SJCRH30 (cell line): ENCODE results near the gene ATP11A. TPM values are rescaled to one million over a fixed set of nuclear protein-coding genes. Genes with fewer than 3 reads are reported as not detected.

Source experiments
- DNase-seq, 2 experiments: peaks; one replicate each; pipeline ENCODE4 v3.0.0-alpha.2; 2015 to 2020
- H3K27ac ChIP-seq: fragments of 250-450 bp; sonication (Bioruptor Pico); 2 replicates; pipeline ENCODE4 v1.5.1; 2020; ENCODE audit warnings: mild to moderate bottlenecking, moderate library complexity
- H3K27me3 ChIP-seq: fragments of 250-450 bp; sonication (Bioruptor Pico); 2 replicates; pipeline ENCODE4 v1.5.1; 2020; ENCODE audit warnings: mild to moderate bottlenecking, moderate library complexity
- H3K36me3 ChIP-seq: fragments of 250-450 bp; sonication (Bioruptor Pico); 2 replicates; pipeline ENCODE4 v1.5.1; 2020; ENCODE audit warnings: mild to moderate bottlenecking, moderate library complexity
- H3K4me1 ChIP-seq: fragments of 250-450 bp; sonication (Bioruptor Pico); 2 replicates; pipeline ENCODE4 v1.5.1; 2020; ENCODE audit warnings: mild to moderate bottlenecking, moderate library complexity
- H3K4me3 ChIP-seq: fragments of 250-450 bp; sonication (Bioruptor Pico); 2 replicates; pipeline ENCODE4 v1.5.1; 2020; ENCODE audit warnings: mild to moderate bottlenecking, moderate library complexity
- H3K9me3 ChIP-seq: fragments of 250-450 bp; sonication (Bioruptor Pico); replicated peaks from 2 replicates; pipeline ENCODE4 v1.5.1; 2020; ENCODE audit warnings: mild to moderate bottlenecking, moderate library complexity
- total RNA-seq: library from RNA; depleted of rRNA; stranded (reverse); fragments of >200 nt; shearing (Covaris generic); gene quantifications from 2 replicates; pipeline ENCODE4 v1.2.3, GENCODE V29; 2014

Gene ATP11A
- total RNA-seq, 1 experiment from 2014 or later, result 14.2 TPM

DNA sequence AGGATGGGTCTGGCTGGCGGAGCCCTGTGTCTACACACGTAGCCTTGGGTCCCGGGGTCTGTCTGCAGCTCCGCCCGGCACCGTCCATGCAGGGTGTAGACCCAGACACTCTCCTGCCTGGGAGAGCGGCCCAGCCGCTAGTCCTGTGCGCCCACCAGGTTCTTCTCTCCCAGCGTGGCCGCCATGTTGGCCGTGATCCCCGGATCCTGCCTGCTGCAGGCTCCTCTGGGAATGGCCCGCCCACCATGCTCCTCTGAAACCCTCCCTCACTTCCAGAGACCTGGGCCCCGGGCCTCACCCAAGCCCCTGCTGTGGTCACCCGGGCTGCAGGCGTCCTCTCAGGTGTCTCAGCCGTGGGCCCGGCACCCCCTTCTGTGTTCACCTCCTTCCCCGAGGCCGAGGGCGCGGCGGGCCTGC, 221.5 kb downstream of the ATP11A start:
- no peaks in the 10 kb centered on the region for H3K9me3 ChIP-seq
- no peak overlapping the region for H3K4me3 ChIP-seq
- H3K36me3 ChIP-seq, result no peaks in the 10 kb centered on the region
- no peaks in the 10 kb centered on the region for H3K4me1 ChIP-seq
- peaks cover 4% of the 10 kb centered on the region for H3K27me3 ChIP-seq
- H3K27ac ChIP-seq, result no peak overlapping the region
- DNase-seq, result no peak

GRCh38 chr13:112911883-112912282, 222.0 kb downstream of the ATP11A start:
- peaks cover 4% of the 10 kb centered on the region for H3K27me3 ChIP-seq
- no peaks in the 10 kb centered on the region for H3K9me3 ChIP-seq
- no peaks in the 10 kb centered on the region for H3K4me1 ChIP-seq
- no peak overlapping the region for H3K27ac ChIP-seq
- no peak overlapping the region for H3K4me3 ChIP-seq
- no peaks in the 10 kb centered on the region for H3K36me3 ChIP-seq
- DNase-seq, result no peak

GRCh38 chr13:112912726-112913440, 223.0 kb downstream of the ATP11A start:
- Histone ChIP-seq H3K4me1 (no peaks in the 10 kb centered on the region), H3K4me3 (no peak overlapping the region), H3K36me3 (no peaks in the 10 kb centered on the region), H3K27me3 (peaks cover 4% of the 10 kb centered on the region), H3K27ac (no peak overlapping the region), H3K9me3 (no peaks in the 10 kb centered on the region)
- DNase-seq, result no peak

- Histone ChIP-seq H3K27me3 (no peaks in the 10 kb centered on the region; the same call in 1 of the 2 replicates), H3K36me3 (no peaks in the 10 kb centered on the region), H3K27ac (no peak overlapping the region), H3K4me1 (no peaks in the 10 kb centered on the region), H3K4me3 (no peak overlapping the region), H3K9me3 (no peaks in the 10 kb centered on the region)
- no peak for DNase-seq
These were observed 226.5 kb downstream of the ATP11A start for GRCh38 chr13:112916296-112916695.

DNA sequence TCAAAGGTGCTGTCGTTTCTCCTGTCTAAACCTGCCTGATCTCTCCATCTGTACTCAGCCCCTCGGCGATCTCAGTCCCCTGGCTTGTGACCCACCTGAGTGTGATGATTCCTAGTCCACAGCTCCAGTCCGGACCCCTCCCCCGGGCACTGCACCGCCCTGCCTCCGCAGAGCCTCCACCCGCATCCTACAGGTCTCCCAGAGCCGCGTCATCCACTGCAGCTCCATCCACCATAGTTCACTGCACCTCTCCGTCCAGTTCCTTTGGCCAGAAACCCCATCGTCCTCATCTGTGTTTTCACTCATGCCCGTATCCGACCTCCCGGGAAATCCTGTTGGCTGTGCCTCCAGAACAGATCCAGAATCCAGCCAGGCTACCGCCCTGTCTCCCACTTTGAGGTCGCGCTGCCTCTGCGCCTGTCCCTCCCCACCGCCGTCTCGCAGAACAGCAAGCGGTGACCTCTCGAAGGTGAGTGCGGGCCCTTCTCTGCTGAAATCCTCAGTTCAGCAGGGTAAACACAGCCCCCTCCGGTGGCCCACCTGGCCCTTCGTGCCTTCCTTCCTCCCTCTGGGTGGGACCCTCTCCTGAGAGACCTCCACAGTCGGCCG, 227.3 kb downstream of the ATP11A start:
- DNase-seq, result no peak
- H3K27ac ChIP-seq, result no peak overlapping the region
- no peaks in the 10 kb centered on the region for H3K9me3 ChIP-seq
- H3K27me3 ChIP-seq, result no peaks in the 10 kb centered on the region
- H3K4me3 ChIP-seq, result no peak overlapping the region
- no peaks in the 10 kb centered on the region for H3K4me1 ChIP-seq
- no peaks in the 10 kb centered on the region for H3K36me3 ChIP-seq

GRCh38 chr13:112917737-112918136, 227.9 kb downstream of the ATP11A start:
- no peaks in the 10 kb centered on the region for H3K9me3 ChIP-seq
- H3K27me3 ChIP-seq, result no peaks in the 10 kb centered on the region
- no peaks in the 10 kb centered on the region for H3K4me1 ChIP-seq
- no peak for DNase-seq
- H3K36me3 ChIP-seq, result no peaks in the 10 kb centered on the region
- no peak overlapping the region for H3K4me3 ChIP-seq
- no peak overlapping the region for H3K27ac ChIP-seq

GRCh38 chr13:112918266-112918665, 228.4 kb downstream of the ATP11A start:
- Histone ChIP-seq H3K4me3 (no peak overlapping the region), H3K9me3 (no peaks in the 10 kb centered on the region), H3K27me3 (no peaks in the 10 kb centered on the region), H3K36me3 (no peaks in the 10 kb centered on the region), H3K27ac (no peak overlapping the region), H3K4me1 (no peaks in the 10 kb centered on the region)
- no peak for DNase-seq

- Histone ChIP-seq H3K4me1 (no peaks in the 10 kb centered on the region), H3K36me3 (no peaks in the 10 kb centered on the region), H3K9me3 (no peaks in the 10 kb centered on the region), H3K27me3 (no peaks in the 10 kb centered on the region), H3K27ac (no peak overlapping the region), H3K4me3 (no peak overlapping the region)
- no peak for DNase-seq
These were observed 228.9 kb downstream of the ATP11A start for GRCh38 chr13:112918746-112919145.

GRCh38 chr13:112923962-112924361, 234.1 kb downstream of the ATP11A start:
- H3K9me3 ChIP-seq, result no peaks in the 10 kb centered on the region
- peaks cover 4% of the 10 kb centered on the region; the same call in 1 of the 2 replicates for H3K27me3 ChIP-seq
- H3K27ac ChIP-seq, result no peak overlapping the region
- no peak overlapping the region for H3K4me3 ChIP-seq
- no peak for DNase-seq
- no peaks in the 10 kb centered on the region; the same call in 1 of the 2 replicates for H3K4me1 ChIP-seq
- H3K36me3 ChIP-seq, result no peaks in the 10 kb centered on the region

- no peaks in the 10 kb centered on the region for H3K36me3 ChIP-seq
- DNase-seq, result no peak
- no peaks in the 10 kb centered on the region for H3K9me3 ChIP-seq
- no peak overlapping the region for H3K27ac ChIP-seq
- H3K27me3 ChIP-seq, result peaks cover 4% of the 10 kb centered on the region; the same call in 1 of the 2 replicates
- H3K4me3 ChIP-seq, result no peak overlapping the region
- H3K4me1 ChIP-seq, result peaks cover 3% of the 10 kb centered on the region
These were observed 234.5 kb downstream of the ATP11A start for GRCh38 chr13:112924365-112924764.

DNA sequence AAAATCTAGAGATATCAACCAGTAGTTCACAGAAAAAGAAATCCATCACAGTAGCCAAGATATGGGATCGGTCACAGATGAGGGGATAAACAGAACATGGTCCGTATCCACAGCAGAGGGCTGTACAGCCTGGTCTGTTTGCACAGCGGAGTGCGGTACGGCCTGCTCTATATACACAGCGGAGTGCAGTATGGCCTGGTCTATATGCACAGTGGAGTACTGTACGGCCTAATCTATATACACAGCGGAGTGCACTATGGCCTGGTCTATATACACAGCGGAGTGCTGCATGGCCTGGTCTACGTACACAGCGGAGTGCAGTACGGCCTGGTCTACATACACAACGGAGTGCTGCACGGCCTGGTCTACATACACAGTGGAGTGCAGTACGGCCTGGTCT, 236.2 kb downstream of the ATP11A start:
- Histone ChIP-seq H3K27ac (no peak overlapping the region), H3K36me3 (no peaks in the 10 kb centered on the region), H3K9me3 (no peaks in the 10 kb centered on the region), H3K27me3 (peaks cover 4% of the 10 kb centered on the region; the same call in 1 of the 2 replicates), H3K4me1 (peaks cover 10% of the 10 kb centered on the region), H3K4me3 (no peak overlapping the region)
- no peak for DNase-seq

GRCh38 chr13:112926993-112927392, 237.2 kb downstream of the ATP11A start:
- no peak overlapping the region for H3K4me3 ChIP-seq
- H3K27ac ChIP-seq, result no peak overlapping the region
- no peaks in the 10 kb centered on the region for H3K36me3 ChIP-seq
- no peaks in the 10 kb centered on the region for H3K9me3 ChIP-seq
- peaks cover 4% of the 10 kb centered on the region; the same call in 1 of the 2 replicates for H3K27me3 ChIP-seq
- DNase-seq, result no peak
- peaks cover 19% of the 10 kb centered on the region for H3K4me1 ChIP-seq

GRCh38 chr13:112928020-112928971, 238.5 kb downstream of the ATP11A start:
- peaks cover 4% of the 10 kb centered on the region; the same call in 1 of the 2 replicates for H3K27me3 ChIP-seq
- H3K9me3 ChIP-seq, result no peaks in the 10 kb centered on the region
- no peak overlapping the region for H3K4me3 ChIP-seq

DNA sequence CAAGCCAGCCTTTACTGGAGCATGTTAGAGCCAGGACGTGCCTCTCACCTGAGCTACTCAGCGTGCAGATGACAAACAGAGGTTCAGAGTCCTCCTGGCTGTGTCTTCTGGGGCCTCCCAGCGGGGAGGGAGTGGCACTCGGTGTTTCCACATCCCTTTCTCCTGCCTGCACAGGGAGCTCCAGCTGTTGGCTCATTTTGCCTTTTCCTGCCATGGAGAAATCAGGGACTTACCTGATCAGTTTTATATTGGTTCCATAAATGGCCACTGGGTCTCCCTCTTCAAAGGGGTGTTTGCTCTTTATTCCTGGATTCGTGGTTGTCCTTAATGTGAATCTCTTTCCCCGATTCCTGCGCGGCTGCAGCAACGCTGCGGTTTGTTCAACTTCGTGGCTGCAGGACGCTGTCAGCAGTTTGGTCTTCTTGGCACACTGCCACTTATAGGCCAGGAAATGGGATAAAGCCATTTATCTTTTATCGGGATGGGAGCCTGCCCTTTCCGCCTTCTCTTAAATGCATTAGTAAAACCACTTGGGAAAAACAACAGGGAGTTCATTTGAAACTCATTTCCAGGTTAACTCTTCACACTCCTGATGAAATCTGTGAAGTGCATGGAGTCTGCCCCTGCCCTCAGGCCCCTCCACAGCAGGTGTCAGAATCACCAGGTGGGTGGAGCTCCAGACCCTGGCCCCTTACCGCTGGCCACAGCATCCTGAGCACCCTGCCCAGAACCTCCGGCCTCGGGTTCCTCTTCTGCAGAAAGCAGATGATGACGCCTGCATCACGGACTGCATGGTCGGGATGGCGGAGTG, 239.3 kb downstream of the ATP11A start:
- no peak overlapping the region for H3K27ac ChIP-seq
- H3K27me3 ChIP-seq, result peaks cover 4% of the 10 kb centered on the region; the same call in 1 of the 2 replicates
- no peaks in the 10 kb centered on the region for H3K9me3 ChIP-seq
- peak; percentile 36 to 51 for DNase-seq
- no peak overlapping the region for H3K4me3 ChIP-seq
- H3K36me3 ChIP-seq, result no peaks in the 10 kb centered on the region
- H3K4me1 ChIP-seq, result peaks cover 19% of the 10 kb centered on the region

More at GRCh38 chr13:112928020-112928971, 238.5 kb downstream of the ATP11A start:
- no peak overlapping the region for H3K27ac ChIP-seq
- peaks cover 19% of the 10 kb centered on the region for H3K4me1 ChIP-seq
- no peak for DNase-seq
- no peaks in the 10 kb centered on the region for H3K36me3 ChIP-seq
